Stimulated activated CD4-positive, alpha-beta T cell treated with anti-CD3 and anti-CD28 coated beads, Interleukin-15, amount 100 ng/mL, for 48 hours (primary cell): ENCODE measurements around the gene CDC14C.

Experiments used
- DNase-seq, 2 donors: peaks; one replicate each; pipeline ENCODE4 v3.0.0-alpha.2; 2020; ENCODE audit warnings: low read depth in 2 of 2

The CDC14C gene

DNA sequence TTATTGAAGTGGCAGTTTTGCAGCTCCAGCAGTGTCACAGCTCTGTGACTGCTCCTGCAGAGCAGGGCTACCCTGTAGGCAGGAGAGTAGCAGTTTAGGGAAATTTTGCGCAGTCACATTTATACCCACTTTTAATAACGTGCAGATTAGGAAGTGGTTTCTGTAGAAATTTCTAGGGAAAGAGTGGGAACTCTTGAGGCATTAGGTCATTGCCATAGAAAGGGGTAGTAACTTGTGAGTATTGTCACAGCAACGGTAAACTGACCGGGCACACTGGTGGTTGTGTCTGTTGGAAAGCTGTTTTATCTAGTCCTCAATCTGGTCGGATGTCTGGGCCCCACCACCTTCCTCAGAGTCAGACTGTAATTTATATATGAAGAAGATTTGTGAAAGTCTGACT, 51.9 kb downstream of the CDC14C start:
- no peak for DNase-seq

- no peak for DNase-seq
These were observed 52.5 kb downstream of the CDC14C start for GRCh38 chr7:48976850-48977249.
